ENCODE data around the gene RPN2. TPM values are rescaled to one million over a fixed set of nuclear protein-coding genes. Genes with fewer than 3 reads are reported as not detected.

Gene RPN2
- polyA plus RNA-seq, 1 experiment = 488 TPM

DNA sequence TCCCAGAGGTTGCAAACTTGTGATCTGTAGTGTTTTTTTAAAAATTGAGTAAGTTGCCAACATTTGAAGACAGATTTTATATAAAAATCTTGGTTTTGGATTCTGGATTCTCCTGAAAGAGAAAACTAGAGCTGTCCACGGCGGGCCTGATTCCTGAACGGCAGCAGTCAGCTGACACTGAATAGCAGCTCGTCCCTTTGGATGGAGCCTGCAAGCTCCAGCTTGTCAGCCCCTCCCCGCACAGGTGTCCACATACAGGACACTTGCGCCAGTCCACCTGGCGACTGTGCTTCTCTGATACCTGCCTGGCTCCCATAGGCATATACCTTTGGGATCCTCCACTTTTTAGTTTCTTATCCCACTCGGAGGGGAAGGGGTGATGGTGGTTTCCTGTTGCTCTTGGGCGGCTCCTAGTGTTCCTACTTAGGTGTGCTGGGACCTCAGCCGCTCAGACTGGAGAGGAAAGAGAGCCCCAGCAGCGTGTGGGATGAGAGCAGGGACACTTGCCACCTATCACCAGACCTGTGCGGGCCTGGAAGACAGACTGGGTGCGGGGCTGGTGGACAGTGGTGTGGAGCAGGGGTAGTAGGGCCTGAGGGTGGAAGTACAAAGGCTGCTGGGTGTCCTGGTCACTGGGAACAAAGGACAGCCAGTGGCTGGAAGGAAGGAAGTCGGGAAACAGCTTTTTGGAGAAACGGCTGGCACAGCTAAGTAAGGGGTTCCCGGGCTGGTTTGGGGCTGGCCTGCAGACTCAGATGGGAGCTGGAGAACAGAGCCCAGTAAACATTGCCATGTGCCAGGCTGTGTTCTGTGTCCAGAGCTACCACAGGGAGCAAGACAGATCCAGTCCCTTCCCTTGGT is 64.2 kb downstream of the RPN2 start:
- Histone ChIP-seq H3K4me3 (ENCODE audit: low read depth, low read length) (no peak overlapping the region), H3K27me3 (ENCODE audit: control insufficient read depth, insufficient read depth, low read length) (no peaks in the 10 kb centered on the region), H3K27ac (ENCODE audit: low read depth, low read length) (no peak overlapping the region), H3K9me3 (ENCODE audit: control insufficient read depth, insufficient read depth, low read length) (no peaks in the 10 kb centered on the region)
- peak; percentile 18; the same call in 1 of the 2 replicates for TF ChIP-seq CTCF (IDR thresholded peaks at IDR 0.05; ENCODE audit: low read depth, low read length)
- ChIA-PET CTCF (interaction anchor here (1.3 kb wide), 1 partner anchor 48 kb away, joined by 3 read pairs; no protein-coding TSS in a partner anchor), POLR2A (no interaction called here)
- no peak for DNase-seq (ENCODE audit: low read depth, low spot score)

DNA sequence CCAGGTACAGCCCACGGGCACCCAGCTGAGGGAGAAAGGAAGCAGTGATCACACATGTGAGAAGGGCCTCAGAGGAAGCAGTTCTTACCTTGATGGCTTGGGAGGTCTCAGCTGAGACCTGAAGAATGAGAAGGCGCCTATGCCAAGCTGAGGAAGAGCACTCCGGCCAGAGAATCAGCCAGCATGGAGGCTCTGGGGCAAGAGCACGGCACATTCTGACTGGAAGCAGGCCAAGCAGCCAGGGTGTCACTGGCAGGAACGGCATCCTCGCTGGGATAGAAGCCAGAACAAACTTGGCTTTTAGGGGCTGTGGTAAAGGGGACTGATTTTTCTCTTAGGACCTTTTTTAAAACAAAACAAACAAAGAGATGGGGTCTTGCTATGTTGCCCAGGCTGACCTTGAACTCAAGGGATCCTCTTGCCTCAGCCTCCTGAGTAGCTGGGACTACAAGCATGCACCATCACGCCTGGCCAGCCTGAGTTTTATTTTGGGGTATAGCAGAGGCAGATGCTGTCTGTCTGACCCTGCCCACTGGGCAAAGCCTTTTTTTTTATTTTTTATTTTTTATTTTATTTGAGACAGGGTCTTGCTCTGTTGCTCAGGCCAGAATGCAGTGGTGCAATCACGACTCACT is 64.9 kb downstream of the RPN2 start:
- H3K27ac ChIP-seq (ENCODE audit: low read depth, low read length) = no peak overlapping the region
- ChIA-PET CTCF (interaction anchor here (1.3 kb wide), 1 partner anchor 48 kb away, joined by 3 read pairs; no protein-coding TSS in a partner anchor), POLR2A (no interaction called here)

GRCh38 chr20:37244572-37244957 is 65.4 kb downstream of the RPN2 start:
- Histone ChIP-seq H3K27ac (ENCODE audit: low read depth, low read length) (no peak overlapping the region), H3K27me3 (ENCODE audit: control insufficient read depth, insufficient read depth, low read length) (no peaks in the 10 kb centered on the region), H3K4me3 (ENCODE audit: low read depth, low read length) (no peak overlapping the region), H3K9me3 (ENCODE audit: control insufficient read depth, insufficient read depth, low read length) (no peaks in the 10 kb centered on the region)
- no peak for TF ChIP-seq CTCF (IDR thresholded peaks at IDR 0.05; ENCODE audit: low read depth, low read length)
- ChIA-PET CTCF (no interaction called here), POLR2A (no interaction called here)
- no peak for DNase-seq (ENCODE audit: low read depth, low spot score)

More for the DNA sequence above, 64.9 kb downstream of the RPN2 start:
- Histone ChIP-seq H3K27me3 (ENCODE audit: control insufficient read depth, insufficient read depth, low read length) (no peaks in the 10 kb centered on the region), H3K4me3 (ENCODE audit: low read depth, low read length) (no peak overlapping the region), H3K9me3 (ENCODE audit: control insufficient read depth, insufficient read depth, low read length) (no peaks in the 10 kb centered on the region)
- no peak for TF ChIP-seq CTCF (IDR thresholded peaks at IDR 0.05; ENCODE audit: low read depth, low read length)
- DNase-seq (ENCODE audit: low read depth, low spot score) = no peak

DNA sequence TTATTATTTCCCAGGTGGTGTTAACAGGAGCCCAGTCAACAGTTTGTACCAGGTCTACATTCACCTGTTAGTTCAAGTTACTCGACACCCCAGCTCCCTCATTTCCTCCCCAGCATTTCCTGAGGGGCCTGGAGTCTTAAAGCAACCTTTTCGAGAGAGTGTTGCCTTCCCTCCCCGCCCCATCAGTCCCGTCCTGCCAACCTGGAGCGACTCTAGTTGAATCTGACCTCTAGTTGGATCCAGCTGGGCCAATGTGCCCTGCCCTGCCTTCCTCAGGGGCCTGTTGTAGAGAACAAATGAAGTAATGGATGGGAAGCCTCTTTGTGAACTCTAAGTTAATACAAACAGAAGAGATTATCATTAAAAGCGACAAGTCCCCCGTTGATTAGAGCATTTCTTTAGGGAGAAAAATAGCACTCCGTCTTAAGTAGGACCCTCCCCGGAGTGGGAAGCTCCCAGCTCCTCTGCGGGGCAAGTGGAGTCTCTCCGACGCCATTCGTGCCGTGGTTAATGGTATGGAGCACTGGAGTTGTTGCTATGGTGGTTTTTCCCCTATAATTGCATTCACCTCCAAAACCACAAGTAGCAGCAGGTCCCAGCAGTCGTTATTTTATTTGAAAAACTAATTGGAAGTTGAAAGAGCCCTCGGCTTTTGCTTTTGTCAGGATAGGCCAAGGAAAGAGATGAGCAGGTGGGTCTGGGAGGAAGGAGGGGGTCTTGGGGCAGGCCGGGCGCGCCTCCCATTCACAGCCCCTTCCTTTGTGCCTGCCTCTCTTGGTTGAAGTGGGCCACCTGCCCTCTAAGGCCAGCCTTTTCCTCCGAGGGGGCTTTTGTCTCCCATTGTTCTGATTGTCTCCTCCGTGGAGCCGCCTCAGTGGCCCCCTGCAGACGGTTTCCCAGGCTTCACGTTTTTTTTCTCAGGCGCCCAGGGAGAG is 66.4 kb downstream of the RPN2 start:
- POLR2A ChIA-PET = no interaction called here
- DNase-seq (ENCODE audit: low read depth, low spot score) = no peak
- H3K4me3 ChIP-seq (ENCODE audit: low read depth, low read length) = no peak overlapping the region
- TF ChIP-seq CTCF (IDR thresholded peaks at IDR 0.05; ENCODE audit: low read depth, low read length) = no peak
- CTCF ChIA-PET = no interaction called here
- H3K27me3 ChIP-seq (ENCODE audit: control insufficient read depth, insufficient read depth, low read length) = no peaks in the 10 kb centered on the region
- H3K9me3 ChIP-seq (ENCODE audit: control insufficient read depth, insufficient read depth, low read length) = no peaks in the 10 kb centered on the region
- no peak overlapping the region for H3K27ac ChIP-seq (ENCODE audit: low read depth, low read length)

Measured in AG04450 (cell line).